Spleen (tissue), 7 donors: ENCODE data around the gene PSME1.

Source experiments
- CTCF ChIP-seq, 11 experiments: fragments of 200-600 bp in 7 of 11; fragments of 450-650 bp in 4 of 11; sonication (generic) in 4 of 11; IDR thresholded peaks in 8 of 11; conservative IDR thresholded peaks in 3 of 11; 1 replicate in 7 of 11; 2 replicates in 4 of 11; pipeline versions ENCODE4 v1.4.0 to v1.8.0; 2016 to 2021; ENCODE audit warnings: antibody characterized with exemption in 11 of 11, inconsistent platforms in 4 of 11, mild to moderate bottlenecking in 1 of 11
- POLR2A ChIP-seq, 3 donors: fragments of 450-650 bp; IDR thresholded peaks; one replicate each; pipeline ENCODE4 v1.5.1; 2017; ENCODE audit warnings: antibody characterized with exemption in 3 of 3, mild to moderate bottlenecking in 1 of 3
- POLR2AphosphoS5 ChIP-seq, 3 donors: sonication (generic); formaldehyde crosslinking; IDR thresholded peaks; one replicate each; pipeline ENCODE4 v1.5.1; 2017; ENCODE audit warnings: antibody characterized with exemption in 3 of 3
- donor health status: DM: no; HTN: no; CAD: no; lungs with moderate emphysema.
- donor health status: DM: no; HTN: no; CAD: no.
- donor health status: DM: no; HTN: no; CAD: no.

DNA sequence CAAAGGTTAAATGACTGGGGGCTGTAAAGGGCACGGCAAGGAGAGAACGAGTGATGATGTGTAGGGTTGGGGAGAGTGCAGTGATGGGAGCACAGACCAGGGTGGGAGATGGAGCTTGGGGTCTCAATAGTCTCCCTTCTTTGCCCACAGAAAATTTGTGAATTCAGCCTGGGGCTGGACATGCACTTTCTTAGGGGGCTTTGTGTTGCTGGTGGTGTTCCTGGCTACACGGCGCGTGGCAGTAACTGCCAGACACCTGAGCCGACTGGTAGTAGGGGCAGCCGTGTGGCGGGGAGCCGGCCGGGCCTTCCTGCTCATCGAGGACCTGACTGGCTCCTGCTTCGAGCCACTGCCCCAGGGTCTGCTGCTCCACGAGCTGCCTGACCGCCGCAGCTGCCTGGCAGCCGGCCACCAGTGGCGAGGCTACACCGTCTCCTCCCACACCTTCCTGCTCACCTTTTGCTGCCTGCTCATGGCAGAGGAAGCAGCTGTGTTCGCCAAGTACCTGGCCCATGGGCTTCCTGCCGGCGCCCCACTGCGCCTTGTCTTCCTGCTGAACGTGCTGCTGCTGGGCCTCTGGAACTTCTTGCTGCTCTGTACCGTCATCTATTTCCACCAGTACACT lies 3.8 kb upstream of the PSME1 start:
- TF ChIP-seq POLR2A (IDR thresholded peaks at IDR 0.05), result no peak
- TF ChIP-seq CTCF (IDR thresholded peaks at IDR 0.05 in 8 of 11, conservative IDR thresholded peaks at IDR 0.05 in 3 of 11), result no peak
- TF ChIP-seq POLR2AphosphoS5 (IDR thresholded peaks at IDR 0.05), result peak; percentile 64 to 77 (median 74)
